Keratinocyte (primary cell): ENCODE data around the gene DOLPP1.

Experiments used
- CTCF ChIP-seq, 3 experiments: IDR thresholded peaks in 1 of 3; conservative IDR thresholded peaks in 1 of 3; optimal IDR thresholded peaks in 1 of 3; 2 replicates in 2 of 3; 3 replicates in 1 of 3; pipeline versions ENCODE3 to v1.5.1; 2011; ENCODE audit warnings: low read length in 3 of 3, mild to moderate bottlenecking in 3 of 3, moderate library complexity in 2 of 3, control low read depth in 1 of 3, inconsistent platforms in 1 of 3; ENCODE audit not compliant: insufficient read depth in 2 of 3; ENCODE audit errors: extremely low read depth in 1 of 3
- EZH2 ChIP-seq: IDR thresholded peaks from one replicate; pipeline ENCODE4 v1.6.1; 2012; ENCODE audit warnings: inconsistent platforms, mild to moderate bottlenecking, low read length, moderate library complexity

- TF ChIP-seq CTCF (optimal IDR thresholded peaks at IDR 0.05 in 1 of 3, IDR thresholded peaks at IDR 0.05 in 1 of 3, conservative IDR thresholded peaks at IDR 0.05 in 1 of 3; ENCODE audit: extremely low read depth in 1 of 3, insufficient read depth in 2 of 3, low read length in 3 of 3) (no peak), EZH2 (no peak)
Measured at GRCh38 chr9:129058965-129059795, 21.7 kb upstream of the DOLPP1 start.
